SK-N-SH (cell line): ENCODE measurements around the gene MIDN.

Source experiments
- EP300 ChIP-seq, 2 experiments: IDR thresholded peaks; 2 replicates each; pipeline versions ENCODE4 v1.4.0 to v1.6.1; 2012; ENCODE audit warnings: borderline replicate concordance in 1 of 2, low read depth in 1 of 2, low read length in 1 of 2
- GATA2 ChIP-seq: sonication (generic); formaldehyde crosslinking; IDR thresholded peaks from 2 replicates; pipeline ENCODE4 v1.5.0; 2020; ENCODE audit warnings: mild to moderate bottlenecking, missing genetic modification reagents
- POLR2AphosphoS5 ChIP-seq: IDR thresholded peaks from 2 replicates; pipeline ENCODE4 v1.6.1; 2012; ENCODE audit warnings: low read depth, low read length
- TF ChIP-seq, protein P1 (sequence below): fragments of 200-600 bp; sonication (generic); IDR thresholded peaks from 2 replicates; pipeline ENCODE4 v1.6.1; 2017; ENCODE audit warnings: antibody characterized with exemption, mild to moderate bottlenecking, moderate library complexity
- TF ChIP-seq, protein P2 (sequence below): IDR thresholded peaks from 2 replicates; pipeline ENCODE4 v1.4.0; 2012; ENCODE audit warnings: low read depth, borderline replicate concordance
- TF ChIP-seq, protein P3 (sequence below): IDR thresholded peaks from 2 replicates; pipeline ENCODE4 v1.4.0; 2012; ENCODE audit warnings: low read depth

DNA sequence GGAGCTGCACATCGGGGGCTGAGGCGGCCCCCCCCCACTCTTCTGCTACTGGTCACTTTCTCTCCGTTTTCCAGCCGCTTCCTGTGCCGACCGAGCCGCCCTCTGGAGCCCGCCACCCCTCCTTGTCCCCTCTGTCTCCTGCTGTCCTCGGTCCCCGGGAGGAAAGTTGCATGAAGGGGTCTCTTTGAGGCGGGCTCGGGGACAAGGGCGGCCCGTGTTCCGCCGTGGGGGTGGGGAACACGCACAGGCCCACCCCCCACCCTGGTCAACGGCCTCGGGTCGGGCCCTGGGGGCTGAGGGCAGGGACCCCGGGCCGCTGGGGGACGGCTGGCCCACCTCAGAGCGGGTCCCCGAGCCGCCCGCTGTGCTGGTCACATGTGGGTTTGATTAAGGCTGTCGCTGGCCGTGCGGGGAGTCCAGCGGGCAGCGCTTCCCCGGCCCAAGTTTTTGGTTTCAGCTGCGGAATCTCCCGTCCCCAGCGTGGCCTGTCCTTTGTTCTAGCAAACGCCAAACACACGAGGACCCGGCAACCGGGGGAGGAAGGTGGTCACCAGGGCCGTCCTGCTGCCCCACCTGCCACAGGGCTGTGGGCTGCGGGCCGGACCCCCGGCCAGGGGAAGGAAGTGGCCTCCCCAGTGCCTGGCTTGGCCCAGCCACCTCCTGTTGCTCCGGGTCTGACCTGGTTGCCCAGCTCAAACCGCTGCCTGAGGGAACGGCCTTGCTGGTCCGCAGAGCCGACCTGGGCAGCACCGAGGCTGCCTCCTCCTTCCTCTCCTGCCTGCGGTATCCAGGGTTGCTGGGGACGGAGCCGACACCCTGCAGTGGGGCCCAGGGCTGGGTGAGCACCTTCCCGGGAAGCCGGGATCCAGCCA lies 39.2 kb downstream of the MIDN start:
- TF ChIP-seq, protein P1, sequence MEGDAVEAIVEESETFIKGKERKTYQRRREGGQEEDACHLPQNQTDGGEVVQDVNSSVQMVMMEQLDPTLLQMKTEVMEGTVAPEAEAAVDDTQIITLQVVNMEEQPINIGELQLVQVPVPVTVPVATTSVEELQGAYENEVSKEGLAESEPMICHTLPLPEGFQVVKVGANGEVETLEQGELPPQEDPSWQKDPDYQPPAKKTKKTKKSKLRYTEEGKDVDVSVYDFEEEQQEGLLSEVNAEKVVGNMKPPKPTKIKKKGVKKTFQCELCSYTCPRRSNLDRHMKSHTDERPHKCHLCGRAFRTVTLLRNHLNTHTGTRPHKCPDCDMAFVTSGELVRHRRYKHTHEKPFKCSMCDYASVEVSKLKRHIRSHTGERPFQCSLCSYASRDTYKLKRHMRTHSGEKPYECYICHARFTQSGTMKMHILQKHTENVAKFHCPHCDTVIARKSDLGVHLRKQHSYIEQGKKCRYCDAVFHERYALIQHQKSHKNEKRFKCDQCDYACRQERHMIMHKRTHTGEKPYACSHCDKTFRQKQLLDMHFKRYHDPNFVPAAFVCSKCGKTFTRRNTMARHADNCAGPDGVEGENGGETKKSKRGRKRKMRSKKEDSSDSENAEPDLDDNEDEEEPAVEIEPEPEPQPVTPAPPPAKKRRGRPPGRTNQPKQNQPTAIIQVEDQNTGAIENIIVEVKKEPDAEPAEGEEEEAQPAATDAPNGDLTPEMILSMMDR = no peak
- TF ChIP-seq, protein P2, sequence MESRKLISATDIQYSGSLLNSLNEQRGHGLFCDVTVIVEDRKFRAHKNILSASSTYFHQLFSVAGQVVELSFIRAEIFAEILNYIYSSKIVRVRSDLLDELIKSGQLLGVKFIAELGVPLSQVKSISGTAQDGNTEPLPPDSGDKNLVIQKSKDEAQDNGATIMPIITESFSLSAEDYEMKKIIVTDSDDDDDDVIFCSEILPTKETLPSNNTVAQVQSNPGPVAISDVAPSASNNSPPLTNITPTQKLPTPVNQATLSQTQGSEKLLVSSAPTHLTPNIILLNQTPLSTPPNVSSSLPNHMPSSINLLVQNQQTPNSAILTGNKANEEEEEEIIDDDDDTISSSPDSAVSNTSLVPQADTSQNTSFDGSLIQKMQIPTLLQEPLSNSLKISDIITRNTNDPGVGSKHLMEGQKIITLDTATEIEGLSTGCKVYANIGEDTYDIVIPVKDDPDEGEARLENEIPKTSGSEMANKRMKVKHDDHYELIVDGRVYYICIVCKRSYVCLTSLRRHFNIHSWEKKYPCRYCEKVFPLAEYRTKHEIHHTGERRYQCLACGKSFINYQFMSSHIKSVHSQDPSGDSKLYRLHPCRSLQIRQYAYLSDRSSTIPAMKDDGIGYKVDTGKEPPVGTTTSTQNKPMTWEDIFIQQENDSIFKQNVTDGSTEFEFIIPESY = no peak
- TF ChIP-seq GATA2 (CRISPR knock-in tag) = no peak
- no peak for TF ChIP-seq EP300 (IDR thresholded peaks at IDR 0.05; ENCODE audit: borderline replicate concordance in 1 of 2, low read depth in 1 of 2, low read length in 1 of 2)
- TF ChIP-seq, protein P3, sequence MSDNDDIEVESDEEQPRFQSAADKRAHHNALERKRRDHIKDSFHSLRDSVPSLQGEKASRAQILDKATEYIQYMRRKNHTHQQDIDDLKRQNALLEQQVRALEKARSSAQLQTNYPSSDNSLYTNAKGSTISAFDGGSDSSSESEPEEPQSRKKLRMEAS = no peak
- no peak for TF ChIP-seq POLR2AphosphoS5
